ENCODE data around the gene ENAM. TPM values are rescaled to one million over a fixed set of nuclear protein-coding genes. Genes with fewer than 3 reads are reported as not detected.

Gene ENAM
- polyA plus RNA-seq, 1 of the 3 experiments (the other 2 are of a cell fraction), result 0.20 TPM

GRCh38 chr4:70600977-70601376 is 27.6 kb upstream of the ENAM start:
- no peak overlapping the region for H3K27ac ChIP-seq (ENCODE audit: low read depth in 2 of 2, low read length in 1 of 2)
- no peaks in the 10 kb centered on the region for H3K4me1 ChIP-seq (ENCODE audit: control insufficient read depth in 1 of 2, insufficient read depth in 2 of 2, low read depth in 1 of 2, low read length in 1 of 2)
- H3F3A ChIP-seq (replicated peaks; ENCODE audit: insufficient read depth), result no peaks in the 10 kb centered on the region
- 17% methylated on average over 5 of the region's 5 CpGs for WGBS (ENCODE audit: low lambda C conversion rate)
- no peaks in the 10 kb centered on the region for H4K20me1 ChIP-seq (ENCODE audit: insufficient read depth)
- H3K27me3 ChIP-seq (ENCODE audit: insufficient read depth), result peaks cover 3% of the 10 kb centered on the region; the same call in 1 of the 2 replicates
- H3K9me3 ChIP-seq, result no peaks in the 10 kb centered on the region
- ChIA-PET POLR2A (no interaction called here), CTCF (interaction anchor here (1.1 to 1.9 kb wide), 2 partner anchors 51 to 1110 kb away, joined by 4 to 6 read pairs; no protein-coding TSS in a partner anchor)
- DNase-seq, result no peak
- no peak overlapping the region for H3K4me2 ChIP-seq
- no peaks in the 10 kb centered on the region for H3K36me3 ChIP-seq (replicated peaks in 1 of 2; ENCODE audit: control insufficient read depth in 1 of 2, insufficient read depth in 2 of 2, low read length in 1 of 2)
- no peak overlapping the region for H2AFZ ChIP-seq (ENCODE audit: low read depth)
- H3K9ac ChIP-seq, result no peak overlapping the region
- no peak overlapping the region for H3K4me3 ChIP-seq (ENCODE audit: low read depth in 2 of 2, low read length in 1 of 2)
- H3K79me2 ChIP-seq (ENCODE audit: insufficient read depth), result no peaks in the 10 kb centered on the region
- TF ChIP-seq USF2 (IDR thresholded peaks at IDR 0.05; ENCODE audit: borderline replicate concordance, low read depth, low read length), result no peak
- TF ChIP-seq USF1 (IDR thresholded peaks at IDR 0.05; ENCODE audit: borderline replicate concordance, low read depth), result no peak
- TF ChIP-seq MEF2A (IDR thresholded peaks at IDR 0.05; ENCODE audit: borderline replicate concordance, low read depth), result no peak
- H3K9me2 ChIP-seq, result no peaks in the 10 kb centered on the region

GRCh38 chr4:70601422-70602039 is 27.0 kb upstream of the ENAM start:
- no peaks in the 10 kb centered on the region for H4K20me1 ChIP-seq (ENCODE audit: insufficient read depth)
- DNase-seq, result peak; percentile 13
- no peak overlapping the region for H3K4me3 ChIP-seq (ENCODE audit: low read depth in 2 of 2, low read length in 1 of 2)
- no peaks in the 10 kb centered on the region for H3K4me1 ChIP-seq (ENCODE audit: control insufficient read depth in 1 of 2, insufficient read depth in 2 of 2, low read depth in 1 of 2, low read length in 1 of 2)
- H3K36me3 ChIP-seq (replicated peaks in 1 of 2; ENCODE audit: control insufficient read depth in 1 of 2, insufficient read depth in 2 of 2, low read length in 1 of 2), result no peaks in the 10 kb centered on the region
- H3K9me2 ChIP-seq, result no peaks in the 10 kb centered on the region
- no peaks in the 10 kb centered on the region for H3F3A ChIP-seq (replicated peaks; ENCODE audit: insufficient read depth)
- H3K27ac ChIP-seq (ENCODE audit: low read depth in 2 of 2, low read length in 1 of 2), result no peak overlapping the region
- no peak overlapping the region for H3K9ac ChIP-seq
- H3K79me2 ChIP-seq (ENCODE audit: insufficient read depth), result no peaks in the 10 kb centered on the region
- ChIA-PET CTCF (interaction anchor here (0.7 to 1.9 kb wide), 3 partner anchors 50 to 1109 kb away, joined by 3 to 6 read pairs (median 4); no protein-coding TSS in a partner anchor), POLR2A (no interaction called here)
- WGBS (ENCODE audit: low lambda C conversion rate), result 3% methylated on average over 5 of the region's 5 CpGs
- no peak overlapping the region; the same call in 1 of the 2 replicates for H2AFZ ChIP-seq (ENCODE audit: low read depth)
- TF ChIP-seq RAD21 (IDR thresholded peaks at IDR 0.05; ENCODE audit: low read length) (peak; percentile 78), MEF2A (IDR thresholded peaks at IDR 0.05; ENCODE audit: borderline replicate concordance, low read depth) (no peak), SMC3 (IDR thresholded peaks at IDR 0.05; ENCODE audit: low read depth, low read length) (peak; percentile 57), CTCF (IDR thresholded peaks at IDR 0.05) (peak; percentile 75), GATA2 (CRISPR knock-in tag; IDR thresholded peaks at IDR 0.05) (no peak), MAX (IDR thresholded peaks at IDR 0.05; ENCODE audit: low read depth) (no peak)
- no peak overlapping the region for H3K4me2 ChIP-seq
- peaks cover 3% of the 10 kb centered on the region; the same call in 1 of the 2 replicates for H3K27me3 ChIP-seq (ENCODE audit: insufficient read depth)
- H3K9me3 ChIP-seq, result no peaks in the 10 kb centered on the region
